T-cell (primary cell): Measurements from ENCODE around the gene DARS2. TPM values are rescaled to one million over a fixed set of nuclear protein-coding genes. Genes with fewer than 3 reads are reported as not detected.
A peak's percentile ranks its signal among the peaks of the same experiment; 100 is the strongest.
"Not testable (repeated sequence)": the region's sequence is repeated elsewhere in the genome, so short reads cannot be mapped to it uniquely, and the experiment has no call there.

Experiments used
- ATAC-seq, 4 experiments: fragments of 200-7000 bp in 3 of 4; fragments of 150-1000 bp in 1 of 4; cut with Tn5 transposase; replicated peaks in 1 of 4; 1 replicate in 3 of 4; 2 replicates in 1 of 4; pipeline ENCODE4 v1.10.0; 2021; ENCODE audit warnings: moderate library complexity in 3 of 4, mild to moderate bottlenecking in 2 of 4, moderate number of reproducible peaks in 1 of 4
- CTCF ChIA-PET, 2 donors: fragments of 300-600 bp; sonication (Branson Sonifier 250); formaldehyde crosslinking; loops; one replicate each; lab custom pipeline; 2022; ENCODE audit warnings: antibody characterized with exemption in 2 of 2; lab: Charles Lee
- POLR2A ChIA-PET, 2 donors: fragments of 300-600 bp; sonication (Branson Sonifier 250); formaldehyde crosslinking; loops; one replicate each; lab custom pipeline; 2022; ENCODE audit warnings: antibody characterized with exemption in 2 of 2; lab: Charles Lee
- DNase-seq, 35 experiments: peaks; one replicate each; pipeline versions ENCODE4 v3.0.0 to v3.0.0-alpha.2; 2013 to 2023
- H3K27ac ChIP-seq: one replicate; pipeline ENCODE4 v1.5.1; 2013; ENCODE audit warnings: low read length
- H3K27me3 ChIP-seq, 2 experiments: replicated peaks in 1 of 2; 1 replicate in 1 of 2; 2 replicates in 1 of 2; pipeline versions ENCODE4 v1.6.1 to v1.7.0; 2013; ENCODE audit warnings: low read length in 1 of 2, mixed read lengths in 1 of 2; ENCODE audit not compliant: control insufficient read depth in 2 of 2, insufficient read depth in 2 of 2; ENCODE audit errors: extremely low read depth in 1 of 2
- H3K36me3 ChIP-seq, 2 donors: 1 replicate in 1 of 2; 2 replicates in 1 of 2; pipeline versions ENCODE4 v1.6.1 to v1.7.0; 2013; ENCODE audit warnings: low read length in 1 of 2; ENCODE audit not compliant: control insufficient read depth in 2 of 2, insufficient read depth in 1 of 2; ENCODE audit errors: extremely low read depth in 1 of 2
- H3K4me1 ChIP-seq, 2 experiments: 1 replicate in 1 of 2; 2 replicates in 1 of 2; pipeline versions ENCODE4 v1.6.1 to v1.7.0; 2013; ENCODE audit warnings: low read length in 2 of 2, mixed read lengths in 1 of 2; ENCODE audit not compliant: insufficient read depth in 2 of 2, control insufficient read depth in 1 of 2; ENCODE audit errors: extremely low read depth in 1 of 2
- H3K4me3 ChIP-seq, 2 donors: 1 replicate in 1 of 2; 2 replicates in 1 of 2; pipeline versions ENCODE4 v1.5.1 to v1.7.0; 2013; ENCODE audit warnings: mild to moderate bottlenecking in 2 of 2, low read length in 1 of 2, moderate library complexity in 1 of 2; ENCODE audit not compliant: control insufficient read depth in 1 of 2; ENCODE audit errors: extremely low read depth in 1 of 2
- H3K9me3 ChIP-seq: 2 replicates; pipeline ENCODE4 v1.7.0; 2013
- H3K27ac Mint-ChIP-seq, 2 donors: one replicate each; pipeline ENCODE4 v1.8.0; 2020 to 2021; ENCODE audit warnings: mild to moderate bottlenecking in 2 of 2, mixed read lengths in 2 of 2
- H3K27me3 Mint-ChIP-seq, 2 donors: one replicate each; pipeline ENCODE4 v1.8.0; 2021 to 2022; ENCODE audit warnings: mixed read lengths in 2 of 2
- H3K36me3 Mint-ChIP-seq: one replicate; pipeline ENCODE4 v1.8.0; 2021; ENCODE audit warnings: mixed read lengths
- H3K4me1 Mint-ChIP-seq, 3 donors: one replicate each; pipeline ENCODE4 v1.8.0; 2020 to 2022; ENCODE audit warnings: mixed read lengths in 3 of 3, mild to moderate bottlenecking in 1 of 3
- H3K4me3 Mint-ChIP-seq, 3 donors: one replicate each; pipeline ENCODE4 v1.8.0; 2020 to 2022; ENCODE audit warnings: mild to moderate bottlenecking in 3 of 3, mixed read lengths in 3 of 3, moderate library complexity in 3 of 3
- H3K9me3 Mint-ChIP-seq, 3 donors: one replicate each; pipeline ENCODE4 v1.8.0; 2020 to 2022; ENCODE audit warnings: mixed read lengths in 3 of 3
- WGBS: methylation state at CpG from one replicate; pipeline ENCODE4 v1.1.5; 2013; ENCODE audit warnings: missing lambda C conversion rate; ENCODE audit not compliant: insufficient coverage; 5-methylcytosine and 5-hydroxymethylcytosine counted together
- total RNA-seq, 35 experiments: library from RNA in 6 of 35; stranded (reverse) in 6 of 35; fragments of 120-200 nt in 1 of 35; gene quantifications; one replicate each; pipeline versions ENCODE4 v1.2.1 to v1.2.4 and lab custom pipeline; 2013 to 2026

The DARS2 gene
- total RNA-seq, 5 donors from 2014 or later (not counting 1 experiment from before 2014, with no cell fraction given) = 4.9 to 14.1 (median 13.6) TPM

DNA sequence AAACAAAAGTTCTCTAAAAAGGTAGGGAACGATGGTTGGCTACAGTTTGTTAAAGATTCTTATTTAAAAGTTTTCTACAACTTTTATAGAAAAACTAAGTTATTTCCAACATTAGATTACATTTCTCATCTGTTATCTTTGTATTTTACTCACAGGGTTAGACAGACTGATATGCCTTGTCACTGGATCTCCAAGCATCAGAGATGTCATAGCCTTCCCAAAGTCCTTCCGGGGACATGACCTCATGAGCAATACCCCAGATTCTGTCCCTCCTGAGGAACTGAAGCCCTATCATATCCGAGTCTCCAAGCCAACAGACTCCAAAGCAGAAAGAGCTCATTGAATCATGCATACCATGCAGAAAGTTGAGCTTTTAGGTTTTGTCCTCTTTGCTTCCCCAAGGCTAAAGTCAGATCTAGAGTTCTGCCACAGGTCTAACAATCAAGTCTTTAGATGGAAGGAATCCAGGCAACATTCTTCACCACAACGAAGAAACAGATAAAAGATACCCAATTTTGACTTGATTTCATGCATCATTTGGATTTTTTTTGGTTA is 33.0 kb downstream of the DARS2 start:
- ChIA-PET CTCF (interaction anchor here in 1 of 2 donors (0.7 kb wide), 1 partner anchor 13 kb away, joined by 3 read pairs; no protein-coding TSS in a partner anchor), POLR2A (interaction anchor here in 1 of 2 donors (1.0 kb wide), 1 partner anchor 8 kb away, joined by 3 read pairs; no protein-coding TSS in a partner anchor)
- peaks cover 3 to 49% of the 10 kb centered on the region in 2 donors for H3K36me3 ChIP-seq
- H3K9me3 Mint-ChIP-seq = no peaks in the 10 kb centered on the region
- WGBS = 100% methylated on average over 1 of the region's 4 CpGs
- peaks cover 45% of the 10 kb centered on the region for H3K36me3 Mint-ChIP-seq
- no peak overlapping the region for H3K4me3 ChIP-seq
- H3K4me1 ChIP-seq = no peaks in the 10 kb centered on the region
- H3K27me3 ChIP-seq = no peaks in the 10 kb centered on the region
- ATAC-seq (no peak), DNase-seq (no peak)
- H3K4me3 Mint-ChIP-seq = no peak overlapping the region
- no peaks in the 10 kb centered on the region for H3K9me3 ChIP-seq
- H3K27me3 Mint-ChIP-seq = no peaks in the 10 kb centered on the region
- peak overlapping the region; percentile 27 to 80 for H3K27ac Mint-ChIP-seq
- H3K4me1 Mint-ChIP-seq = peaks cover 0 to 4% (median 2%) of the 10 kb centered on the region in 3 donors
- H3K27ac ChIP-seq = no peak overlapping the region

DNA sequence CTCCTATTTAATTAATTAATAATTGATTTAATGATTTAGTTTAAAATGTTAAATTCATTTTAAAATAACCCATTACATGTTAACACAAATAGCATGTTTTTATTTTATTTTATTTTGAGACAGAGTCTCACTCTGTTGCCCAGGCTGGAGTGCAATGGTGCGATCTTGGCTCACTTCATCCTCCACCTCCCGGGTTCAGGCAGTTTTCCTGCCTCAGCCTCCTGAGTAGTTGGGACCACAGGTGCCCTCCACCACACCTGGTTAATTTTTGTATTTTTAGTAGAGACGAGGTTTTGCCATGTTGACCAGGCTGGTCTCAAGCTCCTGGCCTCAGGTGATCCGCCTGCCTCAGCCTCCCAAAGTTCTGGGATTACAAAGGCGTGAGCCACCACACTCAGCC is 35.1 kb downstream of the DARS2 start:
- CTCF ChIA-PET, H3K27ac ChIP-seq, POLR2A ChIA-PET, H3K4me3 ChIP-seq, H3K9me3 Mint-ChIP-seq, H3K4me3 Mint-ChIP-seq, H3K27ac Mint-ChIP-seq, H3K27me3 ChIP-seq, H3K9me3 ChIP-seq, DNase-seq, ATAC-seq, H3K4me1 ChIP-seq, H3K27me3 Mint-ChIP-seq: not testable (repeated sequence)
- peaks cover 8 to 56% of the 10 kb centered on the region in 2 donors for H3K36me3 ChIP-seq
- Mint-ChIP-seq H3K4me1 (peaks cover 14 to 18% (median 14%) of the 10 kb centered on the region in 3 donors), H3K36me3 (peaks cover 43% of the 10 kb centered on the region)
- 86% methylated on average over 1 of the region's 5 CpGs for WGBS

DNA sequence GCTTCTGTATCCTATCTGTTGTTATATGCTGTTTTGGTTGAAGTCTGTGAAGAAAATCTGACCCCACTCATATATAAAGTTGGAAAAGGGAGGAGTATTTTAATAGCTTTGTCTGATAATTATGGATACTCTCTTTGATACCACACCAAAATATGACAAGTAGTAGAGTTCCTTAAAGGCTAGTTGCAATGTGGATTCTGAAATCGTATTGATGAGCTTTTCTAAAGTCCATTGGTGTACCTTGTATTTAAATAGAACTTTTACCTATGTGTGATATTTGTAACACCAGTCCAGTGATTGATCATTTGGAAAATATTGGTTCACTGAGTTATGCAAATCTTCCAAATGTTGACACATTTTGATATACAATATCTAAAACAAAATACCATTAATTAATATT is 35.6 kb downstream of the DARS2 start:
- ATAC-seq (no peak), DNase-seq (no peak)
- WGBS = no CpG with 5 or more reads among the region's 1 CpG
- no peak overlapping the region for H3K27ac ChIP-seq
- Mint-ChIP-seq H3K4me3 (no peak overlapping the region), H3K27ac (peak overlapping the region in 1 of 2 donors; percentile 28), H3K9me3 (no peaks in the 10 kb centered on the region), H3K4me1 (peaks cover 20 to 23% (median 20%) of the 10 kb centered on the region in 3 donors), H3K27me3 (no peaks in the 10 kb centered on the region), H3K36me3 (peaks cover 43% of the 10 kb centered on the region)
- no peaks in the 10 kb centered on the region for H3K27me3 ChIP-seq
- ChIA-PET POLR2A (interaction anchor here (0.6 to 1.0 kb wide), 4 partner anchors 16 to 442 kb away, joined by 3 to 4 read pairs (median 4); no protein-coding TSS in a partner anchor), CTCF (interaction anchor here (0.6 kb wide), 2 partner anchors 167 to 822 kb away, joined by 3 read pairs; no protein-coding TSS in a partner anchor)
- H3K36me3 ChIP-seq = peaks cover 13 to 56% of the 10 kb centered on the region in 2 donors
- H3K4me3 ChIP-seq = no peak overlapping the region
- peaks cover 2 to 7% of the 10 kb centered on the region in 2 experiments for H3K4me1 ChIP-seq
- no peaks in the 10 kb centered on the region for H3K9me3 ChIP-seq

DNA sequence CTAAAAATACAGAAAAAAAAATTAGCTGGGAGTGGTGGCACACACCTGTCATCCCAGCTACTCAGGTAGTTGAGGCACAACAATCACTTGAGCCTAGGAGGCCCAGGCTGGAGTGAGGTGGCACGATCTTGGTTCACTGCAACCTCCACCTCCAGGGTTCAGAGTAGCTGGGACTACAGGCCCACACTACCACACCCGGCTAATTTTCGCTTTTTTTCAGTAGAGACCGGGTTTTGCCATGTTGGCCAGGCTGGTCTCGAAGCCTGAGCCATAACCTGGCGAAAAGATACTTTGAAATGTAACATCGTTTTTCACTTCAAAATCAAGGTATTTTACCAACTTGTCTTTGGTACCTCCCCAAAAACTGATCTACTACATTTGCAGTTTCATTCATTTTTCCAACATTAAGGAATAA is 37.3 kb downstream of the DARS2 start:
- ChIA-PET POLR2A (interaction anchor here (0.5 to 0.7 kb wide), 3 partner anchors 13 to 30 kb away, joined by 3 to 4 read pairs (median 3); no protein-coding TSS in a partner anchor), CTCF (interaction anchor here (0.6 to 0.7 kb wide), 2 partner anchors 885 to 1198 kb away, joined by 3 read pairs; no protein-coding TSS in a partner anchor)
- Histone ChIP-seq H3K4me1 (peaks cover 9 to 15% of the 10 kb centered on the region in 2 experiments), H3K4me3 (no peak overlapping the region), H3K27me3 (no peaks in the 10 kb centered on the region), H3K36me3 (peaks cover 16 to 64% of the 10 kb centered on the region in 2 donors), H3K27ac (no peak overlapping the region), H3K9me3 (no peaks in the 10 kb centered on the region)
- WGBS = 84% methylated on average over 6 of the region's 7 CpGs
- peaks cover 50% of the 10 kb centered on the region for H3K36me3 Mint-ChIP-seq
- ATAC-seq (no peak), DNase-seq (no peak)
- no peaks in the 10 kb centered on the region for H3K9me3 Mint-ChIP-seq
- H3K27me3 Mint-ChIP-seq = no peaks in the 10 kb centered on the region
- H3K4me1 Mint-ChIP-seq = peaks cover 32 to 40% (median 36%) of the 10 kb centered on the region in 3 donors
- H3K27ac Mint-ChIP-seq = peak overlapping the region in 1 of 2 donors; percentile 75
- no peak overlapping the region for H3K4me3 Mint-ChIP-seq

DNA sequence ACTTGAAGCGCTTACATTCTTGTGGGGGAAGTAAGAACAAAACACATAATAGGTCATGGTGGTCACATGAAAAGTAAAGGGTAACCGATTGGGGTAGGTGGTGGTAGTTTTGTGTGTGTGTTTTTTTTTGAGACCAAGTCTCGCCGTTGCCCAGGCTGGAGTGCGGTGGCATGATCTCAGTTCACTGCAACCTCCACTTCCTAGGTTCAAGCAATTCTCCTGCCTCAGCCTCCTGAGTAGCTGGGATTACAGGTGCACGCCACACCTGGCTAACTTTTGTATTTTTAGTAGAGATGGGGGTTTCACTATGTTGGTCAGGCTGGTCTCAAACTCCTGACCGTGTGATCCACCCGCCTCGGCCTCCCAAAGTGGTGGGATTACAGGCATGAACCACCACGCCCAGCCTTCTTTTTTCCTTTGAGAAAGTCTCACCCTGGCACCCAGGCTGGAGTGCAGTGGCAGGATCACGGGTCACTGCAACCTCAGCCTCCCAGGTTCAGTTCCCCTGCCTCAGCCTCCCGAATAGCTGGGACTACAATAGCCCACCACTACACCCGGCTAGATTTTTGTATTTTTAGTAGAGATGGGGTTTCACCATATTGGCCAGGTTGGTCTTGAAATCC is 37.8 kb downstream of the DARS2 start:
- H3K27ac Mint-ChIP-seq = peak overlapping the region in 1 of 2 donors; percentile 75
- H3K4me3 Mint-ChIP-seq, H3K4me3 ChIP-seq, H3K9me3 Mint-ChIP-seq, H3K27ac ChIP-seq, H3K9me3 ChIP-seq, DNase-seq, H3K27me3 ChIP-seq, ATAC-seq, H3K27me3 Mint-ChIP-seq: not testable (repeated sequence)
- ChIA-PET POLR2A (interaction anchor here (0.5 to 1.0 kb wide), 4 partner anchors 18 to 1106 kb away, joined by 3 to 4 read pairs (median 3); no protein-coding TSS in a partner anchor), CTCF (interaction anchor here in 1 of 2 donors (0.7 kb wide), 1 partner anchor 1198 kb away, joined by 3 read pairs; no protein-coding TSS in a partner anchor)
- peaks cover 37 to 45% (median 40%) of the 10 kb centered on the region in 3 donors for H3K4me1 Mint-ChIP-seq
- Histone ChIP-seq H3K36me3 (peaks cover 16 to 60% of the 10 kb centered on the region in 2 donors), H3K4me1 (peaks cover 14 to 16% of the 10 kb centered on the region in 2 experiments)
- H3K36me3 Mint-ChIP-seq = peaks cover 52% of the 10 kb centered on the region
- WGBS = 85% methylated on average over 3 of the region's 13 CpGs

DNA sequence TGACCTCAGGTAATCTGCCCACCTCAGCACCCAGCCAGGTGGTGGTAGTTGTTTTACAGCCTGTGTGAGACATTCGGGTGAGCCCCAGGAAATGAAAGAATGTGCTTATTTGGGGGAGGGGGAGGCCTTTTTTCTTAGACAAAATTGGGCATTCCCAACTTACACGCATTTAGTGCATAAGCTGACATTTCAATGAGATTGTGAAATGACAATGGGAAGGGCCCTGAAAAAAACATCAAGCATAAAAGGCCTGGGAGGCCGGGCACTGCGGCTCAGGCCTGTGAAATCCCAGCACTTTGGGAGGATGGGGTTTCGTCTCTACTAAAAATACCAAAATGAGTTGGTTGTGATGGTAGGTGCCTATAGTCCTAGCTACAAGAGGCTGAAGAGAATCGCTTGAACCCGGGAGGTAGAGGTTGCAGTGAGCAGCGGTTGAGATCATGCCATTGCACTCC is 38.3 kb downstream of the DARS2 start:
- ChIA-PET CTCF (no interaction called here), POLR2A (interaction anchor here in 1 of 2 donors (0.7 to 1.0 kb wide), 2 partner anchors 11 to 36 kb away, joined by 3 to 4 read pairs; no protein-coding TSS in a partner anchor)
- ATAC-seq (no peak), DNase-seq (no peak)
- no peaks in the 10 kb centered on the region for H3K9me3 Mint-ChIP-seq
- H3K4me1 ChIP-seq = peaks cover 16 to 19% of the 10 kb centered on the region in 2 experiments
- no peak overlapping the region for H3K27ac ChIP-seq
- no peaks in the 10 kb centered on the region for H3K27me3 Mint-ChIP-seq
- no peaks in the 10 kb centered on the region for H3K27me3 ChIP-seq
- no peaks in the 10 kb centered on the region for H3K9me3 ChIP-seq
- peaks cover 48% of the 10 kb centered on the region for H3K36me3 Mint-ChIP-seq
- H3K36me3 ChIP-seq = peaks cover 16 to 57% of the 10 kb centered on the region in 2 donors
- peaks cover 38 to 50% (median 40%) of the 10 kb centered on the region in 3 donors for H3K4me1 Mint-ChIP-seq
- H3K4me3 ChIP-seq = no peak overlapping the region
- H3K27ac Mint-ChIP-seq = peak overlapping the region in 1 of 2 donors; percentile 58
- no peak overlapping the region for H3K4me3 Mint-ChIP-seq
- 47% methylated on average over 3 of the region's 8 CpGs for WGBS
